ENCODE results near the gene LRCH2. TPM values are rescaled to one million over a fixed set of nuclear protein-coding genes. Genes with fewer than 3 reads are reported as not detected.

The LRCH2 gene
- total RNA-seq, 4 donors from 2014 or later = 4.0 to 6.0 (median 4.7) TPM

- TF ChIP-seq CTCF (IDR thresholded peaks at IDR 0.05; ENCODE audit: low read depth) = no peak
Observed at GRCh38 chrX:115234461-115234860, 565 bp upstream of the LRCH2 start.

GRCh38 chrX:115232933-115233496 lies 881 bp downstream of the LRCH2 start:
- TF ChIP-seq CTCF (IDR thresholded peaks at IDR 0.05; ENCODE audit: low read depth) = no peak

- no peak for TF ChIP-seq CTCF (IDR thresholded peaks at IDR 0.05; ENCODE audit: low read depth)
Observed at GRCh38 chrX:115229337-115230003, 4.4 kb downstream of the LRCH2 start.

GRCh38 chrX:115226929-115227328 lies 7.0 kb downstream of the LRCH2 start:
- TF ChIP-seq CTCF (IDR thresholded peaks at IDR 0.05; ENCODE audit: low read depth) = no peak

- no peak for TF ChIP-seq CTCF (IDR thresholded peaks at IDR 0.05; ENCODE audit: low read depth)
Observed at GRCh38 chrX:115214605-115215004, 19.3 kb downstream of the LRCH2 start.

- TF ChIP-seq CTCF (IDR thresholded peaks at IDR 0.05; ENCODE audit: low read depth) = no peak
Observed at GRCh38 chrX:115214151-115214550, 19.7 kb downstream of the LRCH2 start.

- TF ChIP-seq CTCF (IDR thresholded peaks at IDR 0.05; ENCODE audit: low read depth) = no peak
Observed at GRCh38 chrX:115204040-115204439, 29.9 kb downstream of the LRCH2 start.
